NCI-H1092 treated with DMSO at 0.1 percent for 48 hours (cell line): ENCODE data around the gene TTR.

Source experiments
- DNase-seq: peaks from one replicate; lab custom pipeline; 2025; lab: John Stamatoyannopoulos, UW

TTR gene

DNA sequence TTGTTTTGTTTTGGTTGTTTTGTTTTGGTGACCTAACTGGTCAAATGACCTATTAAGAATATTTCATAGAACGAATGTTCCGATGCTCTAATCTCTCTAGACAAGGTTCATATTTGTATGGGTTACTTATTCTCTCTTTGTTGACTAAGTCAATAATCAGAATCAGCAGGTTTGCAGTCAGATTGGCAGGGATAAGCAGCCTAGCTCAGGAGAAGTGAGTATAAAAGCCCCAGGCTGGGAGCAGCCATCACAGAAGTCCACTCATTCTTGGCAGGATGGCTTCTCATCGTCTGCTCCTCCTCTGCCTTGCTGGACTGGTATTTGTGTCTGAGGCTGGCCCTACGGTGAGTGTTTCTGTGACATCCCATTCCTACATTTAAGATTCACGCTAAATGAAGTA is at the start of gene TTR:
TTR (plus strand) TSS at position 250 of the 400 bp plus-strand sequence; CDS start at position 276, 26 bp downstream.
- no peak for DNase-seq

DNA sequence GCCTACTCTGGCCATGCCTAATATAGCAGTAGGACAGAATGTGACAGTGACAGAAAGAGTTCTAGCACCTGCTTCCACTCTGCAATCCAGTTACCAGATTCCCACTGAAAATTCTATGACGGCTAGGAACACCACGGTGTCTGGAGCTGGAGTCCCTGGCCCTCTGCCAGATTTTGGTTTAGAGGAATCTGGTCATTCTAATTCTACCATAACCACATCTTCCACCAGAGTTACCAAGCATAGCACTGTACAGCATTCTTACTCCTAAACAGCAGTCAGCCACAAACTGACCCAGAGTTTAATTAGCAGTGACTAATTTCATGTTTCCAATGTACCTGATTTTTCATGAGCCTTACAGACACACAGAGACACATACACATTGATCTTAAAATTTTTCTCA is 45.2 kb upstream of the TTR start:
- DNase-seq, result no peak

DNA sequence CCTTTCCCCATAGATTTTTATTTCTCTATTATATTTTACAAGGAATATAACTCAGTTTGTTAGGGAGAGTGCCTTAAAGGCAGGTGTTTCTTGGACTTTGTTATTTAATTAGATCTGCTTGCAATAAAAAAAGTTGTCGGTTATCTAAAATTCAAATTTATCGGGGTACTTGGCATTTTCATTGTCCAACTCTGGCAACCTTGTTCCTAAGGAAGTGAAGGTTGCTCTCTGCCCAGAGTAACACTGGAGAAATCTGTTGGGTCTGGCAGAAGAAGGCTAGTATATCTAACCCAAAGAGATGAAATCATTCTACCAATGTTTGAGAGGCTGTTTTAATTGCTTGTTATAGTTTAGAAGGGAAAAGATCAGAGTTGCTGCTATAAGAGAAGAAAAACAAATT is 42.8 kb upstream of the TTR start:
- DNase-seq, result no peak

DNA sequence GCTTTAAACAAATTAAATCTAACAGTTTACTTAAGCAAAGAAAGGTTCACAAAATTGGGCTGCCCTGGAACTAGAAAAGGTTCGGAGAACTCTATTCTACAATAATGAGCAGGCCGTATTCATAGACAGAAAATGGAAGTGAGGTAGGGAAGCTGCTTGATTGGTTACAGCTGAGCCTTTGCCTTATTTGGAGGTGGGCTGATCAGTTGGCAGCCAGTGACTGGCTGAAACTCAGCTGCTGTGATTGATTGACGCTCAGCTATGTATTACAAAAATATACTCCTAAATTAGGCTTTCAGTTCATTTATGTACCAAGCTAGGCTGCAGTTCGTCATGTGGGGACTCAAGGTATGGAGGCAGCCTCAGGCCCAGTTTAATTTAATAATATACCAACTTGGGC is 42.3 kb upstream of the TTR start:
- no peak for DNase-seq

DNA sequence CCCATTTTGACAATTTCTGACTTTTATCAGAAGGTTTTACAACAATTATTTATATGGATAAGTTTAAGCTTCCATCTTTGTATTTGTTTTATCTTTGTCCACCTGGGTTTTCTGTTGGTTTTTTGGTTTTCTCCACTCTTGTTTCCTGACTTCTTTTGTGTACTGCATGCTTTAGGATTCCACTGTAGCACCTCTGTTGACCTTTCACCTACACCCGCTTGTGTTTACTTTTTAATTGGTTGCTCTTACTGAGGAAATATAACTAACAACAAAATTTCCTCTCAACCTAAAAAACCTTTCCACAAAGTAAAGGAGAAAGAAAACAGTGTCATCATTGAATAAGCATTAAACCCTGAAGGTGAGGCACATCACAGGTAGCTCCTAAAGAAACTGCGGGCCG is 39.8 kb upstream of the TTR start:
- DNase-seq, result no peak

DNA sequence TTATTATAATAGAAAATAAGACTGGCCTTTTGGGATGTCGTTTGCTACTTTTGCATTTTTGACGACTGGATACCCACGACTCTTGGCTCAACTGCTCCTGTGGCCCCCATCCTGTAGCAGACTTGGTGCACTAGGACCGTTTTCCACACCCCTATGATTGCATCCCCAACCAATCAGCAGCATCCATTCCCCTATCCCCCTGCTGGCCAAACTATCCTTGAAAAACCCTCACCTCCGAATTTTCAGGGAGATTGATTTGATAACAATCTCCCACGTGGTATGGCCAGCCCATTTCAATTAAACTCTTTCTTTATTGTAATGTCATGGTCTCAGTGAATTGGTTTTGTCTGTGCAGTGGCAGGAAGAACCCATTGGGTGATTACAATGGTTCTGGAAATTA is 37.9 kb upstream of the TTR start:
- no peak for DNase-seq

DNA sequence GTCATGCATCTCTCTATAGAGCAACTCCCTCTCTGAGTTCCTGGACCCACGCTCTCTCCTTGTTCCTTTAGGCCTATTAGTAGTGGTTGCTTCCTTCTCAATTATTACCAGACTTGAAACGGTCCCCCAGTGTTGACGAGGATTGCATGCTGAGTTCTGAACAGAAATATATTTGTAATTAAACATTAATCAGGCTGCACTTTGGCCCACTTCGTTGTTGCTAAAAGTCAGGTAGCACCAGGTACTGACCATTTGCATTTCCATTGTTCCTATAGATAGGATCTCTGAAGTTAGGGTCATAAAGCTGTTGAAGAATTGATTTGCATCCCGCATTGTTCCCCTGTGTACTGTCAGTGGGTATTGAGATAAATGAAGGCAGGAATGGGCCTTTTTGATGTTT is 36.9 kb upstream of the TTR start:
- DNase-seq, result no peak

DNA sequence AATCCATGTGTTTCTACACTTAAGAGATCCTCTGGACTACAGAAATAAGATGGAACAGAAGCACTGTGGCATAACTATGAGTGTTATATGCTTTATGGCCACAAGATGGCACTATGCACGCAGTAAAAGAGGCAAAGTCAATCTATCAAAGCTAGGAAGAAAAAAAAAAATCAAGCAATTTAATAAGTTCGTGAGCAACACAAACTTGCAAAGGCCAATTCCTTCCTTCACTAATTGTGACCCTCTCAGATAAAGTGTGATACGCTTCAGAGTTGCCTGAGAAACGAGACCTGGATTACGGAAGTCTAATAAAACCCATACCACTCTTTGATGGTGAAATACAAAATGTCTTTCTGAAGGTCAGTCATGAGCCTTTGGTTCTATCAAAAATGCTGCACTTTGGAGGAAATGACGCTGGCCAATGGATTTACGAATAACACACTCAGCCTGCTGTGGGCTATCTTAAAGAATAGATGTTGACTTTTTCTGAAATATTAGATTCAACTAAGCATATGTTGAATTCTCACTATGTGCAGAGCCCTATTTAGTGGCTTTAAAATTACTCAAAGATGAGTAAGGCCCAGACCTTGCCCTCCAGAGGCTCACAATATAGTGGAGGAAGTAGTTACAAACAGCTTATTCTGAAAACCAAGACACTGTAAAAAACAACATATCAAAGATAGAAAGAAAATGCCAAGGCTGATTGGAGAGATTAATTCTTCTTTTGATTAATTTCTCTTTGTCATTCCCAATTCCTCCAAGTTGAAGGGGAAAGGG is 35.5 kb upstream of the TTR start:
- DNase-seq, result peak; percentile 81

DNA sequence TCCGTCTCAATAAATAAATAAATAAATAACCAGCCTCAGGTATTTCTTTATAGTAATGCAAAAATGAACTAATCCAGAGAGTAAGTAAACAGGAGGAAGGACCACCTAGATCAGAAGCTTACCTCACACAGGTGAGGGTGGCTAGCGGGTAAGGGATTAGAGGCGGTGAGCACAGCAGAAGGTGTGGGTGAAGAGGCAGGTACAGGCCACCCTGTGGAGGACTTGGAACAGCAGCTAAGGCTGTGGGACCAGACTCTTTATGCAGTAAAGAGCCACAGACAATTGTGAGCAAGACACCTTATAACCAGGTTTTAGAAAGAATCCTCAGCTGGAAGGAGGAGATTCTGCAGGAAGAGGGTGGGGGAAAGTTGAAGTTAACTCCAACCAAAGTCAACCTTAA is 34.2 kb upstream of the TTR start:
- DNase-seq, result no peak

DNA sequence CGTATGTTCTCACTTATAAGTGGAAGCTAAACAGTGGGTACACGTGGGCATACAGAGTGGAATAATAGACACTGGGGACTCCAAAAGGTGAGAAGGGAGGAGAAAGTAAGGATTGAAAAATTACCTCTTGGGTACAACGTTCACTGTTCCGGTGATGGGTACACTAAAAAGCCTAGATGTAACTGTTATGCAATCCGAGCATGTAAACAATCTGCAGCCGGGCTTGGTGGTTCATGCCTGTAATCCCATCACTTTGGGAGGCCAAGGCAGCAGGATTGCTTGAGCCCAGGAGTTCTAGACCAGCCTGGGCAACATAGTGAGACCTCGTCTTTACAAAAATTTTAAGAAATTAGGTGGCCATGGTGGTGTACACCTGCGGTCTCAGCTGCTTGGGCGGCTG is 33.1 kb upstream of the TTR start:
- no peak for DNase-seq

DNA sequence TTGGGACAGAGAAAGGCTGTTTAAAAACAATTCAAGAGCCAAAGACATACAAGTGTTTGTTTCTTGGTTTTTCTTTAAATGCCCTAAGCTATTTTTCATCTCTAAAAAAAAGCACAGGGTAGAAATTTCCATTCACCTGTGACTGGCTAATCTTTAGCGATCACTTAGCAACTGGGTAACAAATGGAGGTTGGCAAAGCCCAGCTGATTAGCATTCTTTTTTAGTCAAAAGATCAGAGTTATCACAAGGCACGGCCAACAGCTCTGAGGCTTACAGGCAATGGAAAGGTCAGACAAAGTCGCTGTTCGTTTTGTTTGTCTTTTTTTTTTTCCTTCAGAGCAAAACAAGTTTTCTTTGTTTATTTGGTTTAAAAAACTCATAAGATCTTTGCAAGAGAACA is 29.0 kb upstream of the TTR start:
- no peak for DNase-seq

DNA sequence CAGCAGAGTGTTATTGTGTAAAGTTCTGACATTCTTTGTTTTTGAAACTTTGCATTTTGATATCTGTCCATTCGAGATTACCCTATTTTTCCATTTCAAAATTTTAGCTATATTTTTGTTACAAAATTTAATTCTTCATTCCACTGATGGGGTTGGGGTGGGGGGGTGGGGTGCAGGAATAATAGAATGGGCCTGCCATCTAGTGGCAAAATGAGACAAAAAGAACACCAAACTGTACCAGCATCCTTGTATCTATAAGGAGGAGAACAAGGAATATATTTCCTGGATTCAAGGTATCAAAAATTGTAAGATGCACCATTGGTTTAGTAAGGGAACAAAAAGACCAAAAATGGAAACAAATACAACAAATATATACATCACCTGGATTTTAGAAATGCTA is 27.9 kb upstream of the TTR start:
- DNase-seq, result no peak

DNA sequence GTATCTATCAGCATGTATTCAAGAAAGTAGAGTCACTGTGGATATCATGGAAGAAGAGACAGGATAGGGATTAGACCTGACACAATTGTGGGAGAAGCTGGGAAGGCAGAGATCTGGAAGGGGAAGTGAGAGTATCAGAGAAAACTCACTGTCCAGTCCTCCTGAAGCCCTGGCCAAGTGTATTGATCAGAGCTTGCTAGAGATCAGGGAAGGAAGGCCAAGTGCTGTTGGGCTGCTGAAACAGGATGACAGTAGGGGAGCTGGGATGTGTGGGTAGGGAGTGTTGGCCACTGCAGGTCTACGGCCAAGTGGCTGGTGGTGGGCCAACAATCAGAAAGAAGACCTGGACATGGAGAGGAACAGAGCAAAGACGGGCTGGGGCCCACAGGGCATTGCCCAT is 26.3 kb upstream of the TTR start:
- no peak for DNase-seq

DNA sequence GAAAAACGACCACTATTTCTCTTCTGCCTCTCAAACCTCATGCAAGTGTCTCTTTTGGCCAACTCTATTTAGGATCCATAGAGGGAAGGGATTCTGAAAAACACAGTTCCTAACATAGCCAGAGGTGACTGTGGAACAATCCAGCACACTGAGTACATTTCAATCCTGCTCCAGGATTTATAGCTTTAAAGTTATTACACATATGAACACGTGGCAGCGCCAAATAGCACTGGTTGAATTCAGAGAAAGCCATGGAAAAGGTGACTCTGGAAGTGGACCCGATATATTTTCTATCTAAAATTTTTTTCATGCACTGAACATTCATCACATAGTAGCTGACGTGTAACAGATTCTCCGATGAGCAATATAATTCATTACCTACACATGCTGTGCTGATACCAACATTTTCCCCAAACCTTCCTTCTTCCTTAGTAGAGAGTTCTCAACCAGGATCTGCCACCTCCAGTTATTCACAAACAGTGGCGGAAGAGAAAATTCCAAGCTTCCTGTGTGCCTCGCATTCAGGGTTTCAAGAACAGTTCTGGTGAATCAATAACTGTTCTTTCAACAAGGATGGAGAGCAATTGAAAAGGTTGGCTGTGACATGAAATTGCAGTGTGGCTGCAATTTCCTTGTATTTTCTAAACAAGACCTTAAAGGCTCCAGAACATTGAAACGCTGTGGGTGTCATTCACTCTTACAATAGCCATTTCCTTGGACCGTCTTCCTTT is 25.7 kb upstream of the TTR start:
- no peak for DNase-seq

DNA sequence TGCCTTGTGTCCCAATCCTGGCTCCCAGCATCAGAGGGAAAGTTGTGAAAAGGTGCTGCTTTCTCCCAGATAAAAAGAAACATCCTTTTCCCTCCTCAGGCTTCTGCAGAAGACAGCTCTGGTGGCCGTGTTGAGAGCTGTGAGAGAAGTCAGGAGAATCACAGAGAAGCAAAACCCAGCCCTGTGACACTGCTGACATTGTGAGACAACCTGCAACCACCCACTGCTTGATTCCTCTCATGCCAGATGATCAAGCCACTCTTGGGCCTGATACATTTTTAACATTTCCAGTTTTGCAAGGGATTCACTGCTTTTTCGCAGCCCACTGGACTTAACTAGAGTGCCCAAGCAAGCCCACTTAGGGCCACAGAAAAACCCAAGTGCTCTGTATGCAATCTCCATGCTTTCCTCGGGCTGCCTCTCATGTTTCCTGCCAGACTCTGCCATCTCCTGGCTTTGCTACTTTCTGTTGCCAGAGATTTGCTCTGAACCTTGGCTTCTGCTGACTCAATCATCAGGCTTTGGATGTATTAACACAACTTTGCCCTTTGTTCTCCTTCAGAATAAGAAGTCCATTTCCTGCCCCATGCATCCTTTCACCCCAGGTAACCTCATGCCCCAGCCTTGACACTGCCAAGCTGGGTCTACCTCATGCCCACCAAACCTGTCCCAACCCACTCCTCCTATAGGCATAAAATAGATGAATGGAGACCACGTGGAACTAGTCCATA is 24.9 kb upstream of the TTR start:
- DNase-seq, result no peak

DNA sequence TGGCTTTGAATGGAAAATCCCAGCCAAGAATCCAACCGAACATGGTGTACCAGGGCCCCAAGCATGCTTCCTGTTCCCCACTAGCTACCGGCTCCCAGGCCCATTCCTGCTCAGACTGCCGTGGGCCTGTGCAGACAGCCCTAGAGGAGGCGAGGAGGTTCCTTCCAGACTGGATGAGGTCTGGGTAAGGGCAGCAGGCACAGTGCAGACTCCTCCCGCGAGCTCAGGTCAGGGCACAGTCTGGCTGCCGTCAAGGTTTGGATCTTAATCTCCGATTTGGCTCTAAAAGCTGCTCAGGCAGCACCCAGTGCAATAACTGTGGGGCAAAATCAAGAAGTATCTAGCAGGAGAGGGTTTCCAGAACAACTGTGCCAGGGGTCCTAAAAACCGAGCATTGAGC is 19.3 kb upstream of the TTR start:
- no peak for DNase-seq

DNA sequence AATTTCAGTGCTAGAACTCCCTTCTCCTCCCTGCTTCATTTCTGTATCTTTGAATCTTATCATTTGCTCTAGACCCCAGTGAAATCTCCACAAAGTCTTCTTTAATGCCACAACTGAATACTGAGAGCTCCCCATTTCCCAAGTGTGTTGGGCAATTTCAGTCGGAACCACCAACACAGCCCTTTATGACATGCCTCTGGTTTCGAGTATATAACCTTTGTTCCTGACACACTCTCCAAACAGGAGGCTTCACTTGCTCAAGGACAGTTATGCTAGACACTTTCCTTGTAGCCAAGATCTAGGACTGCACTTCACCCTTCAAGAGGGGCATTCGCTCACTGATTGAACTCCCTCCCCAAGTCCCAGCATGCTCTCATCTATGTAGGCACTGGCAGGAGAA is 18.6 kb upstream of the TTR start:
- DNase-seq, result no peak

DNA sequence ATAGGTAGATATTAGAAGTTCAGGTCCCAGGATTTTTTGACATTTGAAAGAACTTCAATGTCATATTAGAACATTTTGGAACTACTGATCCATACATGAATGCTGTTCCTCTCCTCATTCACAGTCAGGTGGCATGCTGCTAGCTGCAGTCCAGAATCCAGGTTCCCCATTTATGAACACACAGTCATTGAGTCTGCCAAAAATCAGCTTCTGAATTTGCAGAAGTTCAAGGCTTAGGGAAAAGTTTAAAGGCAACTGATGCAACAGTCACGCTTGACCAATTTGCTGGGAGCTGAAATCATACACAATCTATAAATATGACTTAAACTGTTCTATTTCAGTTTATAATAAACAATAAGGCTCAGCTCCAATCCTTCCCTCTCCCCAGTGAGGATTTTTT is 17.3 kb upstream of the TTR start:
- DNase-seq, result no peak

DNA sequence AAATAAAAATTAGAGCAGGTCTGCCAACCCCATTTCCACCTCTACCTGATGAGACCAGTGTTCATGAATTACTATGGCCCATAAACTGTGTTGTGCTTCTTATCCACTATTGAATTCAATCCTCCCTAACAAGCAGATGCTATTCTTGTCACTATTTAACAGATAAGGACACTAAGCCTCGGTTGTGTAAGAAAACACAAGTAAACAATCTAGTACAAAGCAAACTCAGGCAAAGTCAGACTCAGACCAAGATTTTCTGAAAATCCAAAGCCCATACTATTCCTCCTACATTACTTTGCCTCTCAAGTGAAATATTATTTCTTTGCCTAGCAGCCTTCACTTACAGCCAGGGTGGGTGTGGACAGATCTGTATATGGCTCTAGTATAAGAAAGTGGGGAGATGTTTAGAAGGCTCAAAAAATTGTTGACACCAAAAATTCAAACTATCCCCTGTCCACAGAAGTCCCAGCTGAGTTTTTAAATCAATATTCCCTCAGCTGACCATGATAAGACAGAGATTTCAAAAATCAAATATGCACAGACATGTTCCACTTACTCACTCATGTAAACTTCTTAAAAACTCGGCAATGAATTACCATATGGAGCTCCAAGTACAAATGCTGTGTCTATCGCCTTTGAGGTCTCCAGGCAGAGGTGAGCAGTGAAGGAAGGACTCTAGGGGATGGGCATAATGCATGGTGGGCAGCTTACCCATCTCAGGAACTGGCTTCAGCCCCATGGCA is 16.0 kb upstream of the TTR start:
- DNase-seq, result no peak

DNA sequence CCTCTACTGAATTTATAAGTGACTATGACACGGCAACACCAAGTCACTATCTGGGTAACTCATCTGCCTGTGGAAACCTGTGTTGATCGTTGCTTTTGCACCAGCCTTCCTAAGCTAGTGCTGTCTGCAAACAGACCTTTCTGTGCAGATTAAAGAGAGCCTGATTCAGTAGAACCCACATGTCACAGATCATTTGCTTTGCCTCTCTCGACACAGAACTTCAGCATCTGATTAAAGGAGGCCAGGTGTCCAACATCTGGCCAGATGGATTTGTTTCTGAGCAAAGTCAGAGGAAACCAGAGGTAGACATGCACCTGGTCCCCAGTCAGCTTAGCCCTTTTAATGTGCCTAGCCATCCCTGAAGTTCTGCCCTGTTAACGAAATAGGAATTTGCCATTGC is 15.0 kb upstream of the TTR start:
- DNase-seq, result no peak

DNA sequence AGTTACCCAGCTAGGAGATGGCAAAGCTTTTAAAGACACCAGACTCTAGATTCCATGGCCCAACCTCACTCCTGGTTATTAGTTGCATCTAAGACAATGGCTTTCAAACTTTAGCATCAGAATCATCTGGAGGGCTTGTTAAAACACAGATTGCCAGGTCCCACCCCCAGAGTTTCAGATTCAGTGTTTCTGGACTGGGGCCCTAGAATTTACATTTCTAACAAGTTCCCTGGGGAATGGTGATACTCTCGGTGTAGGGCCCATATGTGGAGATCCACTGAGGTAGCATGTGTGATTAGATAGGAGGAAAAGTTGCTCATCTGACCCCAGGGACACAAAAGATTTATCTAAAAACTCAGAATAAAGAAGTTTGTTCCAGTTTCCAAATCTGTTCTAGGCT is 14.5 kb upstream of the TTR start:
- no peak for DNase-seq

DNA sequence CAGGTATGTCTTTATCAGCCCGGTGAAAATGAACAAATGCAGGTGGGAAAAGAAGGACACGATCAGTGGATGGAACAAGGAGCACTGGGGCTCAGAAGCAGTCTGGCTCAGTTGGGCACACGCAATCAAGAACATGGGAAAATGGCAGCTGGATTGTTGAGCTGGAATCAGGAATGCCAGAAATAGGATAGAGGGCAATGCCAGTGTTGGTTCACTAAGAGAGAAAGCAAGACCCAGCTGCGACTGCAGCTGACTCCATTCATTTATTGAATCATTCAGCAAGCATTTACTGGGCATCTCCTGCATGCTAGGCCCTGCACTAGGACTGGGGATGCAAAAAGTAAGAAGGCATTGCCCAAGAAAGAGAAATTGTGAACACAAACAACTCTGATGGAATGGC is 13.6 kb upstream of the TTR start:
- no peak for DNase-seq
